Right lobe of liver (tissue), 6 donors: Measurements from ENCODE around the gene MROH9. TPM values are rescaled to one million over a fixed set of nuclear protein-coding genes. Genes with fewer than 3 reads are reported as not detected.

Source experiments
- ATAC-seq, 4 donors: fragments of 200-7000 bp; cut with Tn5 transposase; one replicate each; pipeline ENCODE4 v1.9.1; 2020; ENCODE audit warnings: mild to moderate bottlenecking in 4 of 4, moderate library complexity in 4 of 4
- DNase-seq, 3 donors: peaks; one replicate each; pipeline ENCODE4 v3.0.0-alpha.2; 2020
- H3K27ac ChIP-seq, 3 donors: fragments of 200-600 bp; one replicate each; pipeline ENCODE4 v1.8.0; 2022
- H3K27me3 ChIP-seq, 2 donors: fragments of 200-600 bp; one replicate each; pipeline ENCODE4 v1.8.0; 2022
- H3K36me3 ChIP-seq, 4 donors: fragments of 200-600 bp; sonication (generic) in 1 of 4; one replicate each; pipeline versions ENCODE4 v1.5.1 to v1.8.0; 2017 to 2022; ENCODE audit warnings: control low read depth in 1 of 4
- H3K4me1 ChIP-seq, 4 donors: fragments of 200-600 bp; sonication (generic) in 1 of 4; one replicate each; pipeline versions ENCODE4 v1.5.1 to v1.8.0; 2017 to 2022; ENCODE audit warnings: control low read depth in 1 of 4
- H3K4me3 ChIP-seq, 3 donors: fragments of 200-600 bp; one replicate each; pipeline ENCODE4 v1.8.0; 2022
- H3K9me3 ChIP-seq, 4 donors: fragments of 200-600 bp; sonication (generic) in 1 of 4; one replicate each; pipeline versions ENCODE4 v1.5.1 to v1.8.0; 2017 to 2022; ENCODE audit warnings: control low read depth in 1 of 4
- CTCF ChIP-seq, 4 donors: fragments of 200-600 bp in 3 of 4; fragments of 450-650 bp in 1 of 4; IDR thresholded peaks; one replicate each; pipeline versions ENCODE4 v1.5.1 to v1.8.0; 2016 to 2022; ENCODE audit warnings: antibody characterized with exemption in 4 of 4, mild to moderate bottlenecking in 2 of 4
- POLR2A ChIP-seq: fragments of 450-650 bp; IDR thresholded peaks from one replicate; pipeline ENCODE4 v1.6.1; 2017; ENCODE audit warnings: antibody characterized with exemption, mild to moderate bottlenecking
- WGBS: methylation state at CpG from one replicate; pipeline ENCODE4 v1.1.6; 2018; ENCODE audit warnings: low coverage, low lambda C conversion rate; ENCODE audit not compliant: insufficient coverage; ENCODE audit errors: missing lambda C conversion rate; 5-methylcytosine and 5-hydroxymethylcytosine counted together
- intact Hi-C, 2 donors: fragments of 100-400 bp; cut with DNase I; formaldehyde crosslinking; loops; one replicate each; pipeline versions ENCODE4 v1.11.2 to v1.14.1; 2022
- total RNA-seq, 6 experiments: library from RNA; depleted of rRNA in 2 of 6; stranded (reverse); fragments of >200 nt in 2 of 6; fragmentation: NEBNext Ultra II Directional in 3 of 6; extraction: Animal tissue kit (Norgen Biotek cat#: 25700) in 3 of 6; gene quantifications; one replicate each; pipeline versions ENCODE4 v1.1.0 to v1.2.4, GENCODE V29; 2016 to 2023
- donor health status: DM: no; HTN: yes; CAD: no.
- donor health status: DM: no; HTN: no; CAD: no.
- donor health status: DM: no; HTN: no; CAD: no.
- donor health status: DM: no; HTN: yes; CAD: no.
- donor health status: DM: no; HTN: yes; CAD: no.

Gene MROH9
- total RNA-seq, 6 experiments from 2014 or later: not detected

GRCh38 chr1:171037626-171038025, 102.3 kb downstream of the MROH9 start:
- Histone ChIP-seq H3K27me3 (no peaks in the 10 kb centered on the region), H3K9me3 (no peaks in the 10 kb centered on the region), H3K4me3 (no peak overlapping the region), H3K27ac (no peak overlapping the region), H3K36me3 (no peaks in the 10 kb centered on the region), H3K4me1 (no peaks in the 10 kb centered on the region)
- ATAC-seq: no peak
- 52% methylated on average over 1 of the region's 1 CpG for WGBS
- TF ChIP-seq CTCF (IDR thresholded peaks at IDR 0.05) (no peak), POLR2A (no peak)
- DNase-seq: no peak
- intact Hi-C loops: no loop called here

GRCh38 chr1:171038284-171038683, 103.0 kb downstream of the MROH9 start:
- Histone ChIP-seq H3K4me3 (no peak overlapping the region), H3K36me3 (no peaks in the 10 kb centered on the region), H3K9me3 (no peaks in the 10 kb centered on the region), H3K27me3 (no peaks in the 10 kb centered on the region), H3K27ac (no peak overlapping the region), H3K4me1 (no peaks in the 10 kb centered on the region)
- ATAC-seq: no peak
- DNase-seq: no peak
- TF ChIP-seq CTCF (IDR thresholded peaks at IDR 0.05) (no peak), POLR2A (no peak)
- intact Hi-C loops: no loop called here

- intact Hi-C loops: no loop called here
- no CpG with 5 or more reads among the region's 2 CpGs for WGBS
- Histone ChIP-seq H3K4me1 (no peaks in the 10 kb centered on the region), H3K27ac (no peak overlapping the region), H3K9me3 (no peaks in the 10 kb centered on the region), H3K36me3 (no peaks in the 10 kb centered on the region), H3K27me3 (no peaks in the 10 kb centered on the region), H3K4me3 (no peak overlapping the region)
- DNase-seq: no peak
- TF ChIP-seq POLR2A (no peak), CTCF (IDR thresholded peaks at IDR 0.05) (no peak)
- no peak for ATAC-seq
These were observed 112.7 kb downstream of the MROH9 start for GRCh38 chr1:171048014-171048413.

- Histone ChIP-seq H3K4me3 (no peak overlapping the region), H3K27me3 (no peaks in the 10 kb centered on the region), H3K4me1 (no peaks in the 10 kb centered on the region), H3K27ac (no peak overlapping the region), H3K36me3 (no peaks in the 10 kb centered on the region), H3K9me3 (no peaks in the 10 kb centered on the region)
- no CpG with 5 or more reads among the region's 2 CpGs for WGBS
- ATAC-seq (no peak), DNase-seq (no peak)
- TF ChIP-seq POLR2A: no peak
- no peak for TF ChIP-seq CTCF (IDR thresholded peaks at IDR 0.05)
- intact Hi-C loops: no loop called here
These were observed 117.6 kb downstream of the MROH9 start for GRCh38 chr1:171052977-171053376.

- no peak for TF ChIP-seq CTCF (IDR thresholded peaks at IDR 0.05)
- no peak for TF ChIP-seq POLR2A
- ATAC-seq (no peak), DNase-seq (no peak)
These were observed 120.8 kb downstream of the MROH9 start for GRCh38 chr1:171055966-171056643.

More at GRCh38 chr1:171055966-171056643, 120.8 kb downstream of the MROH9 start:
- Histone ChIP-seq H3K9me3 (no peaks in the 10 kb centered on the region), H3K36me3 (no peaks in the 10 kb centered on the region), H3K27ac (no peak overlapping the region), H3K4me1 (no peaks in the 10 kb centered on the region), H3K27me3 (no peaks in the 10 kb centered on the region), H3K4me3 (no peak overlapping the region)
- intact Hi-C loops: no loop called here
- WGBS: no CpG with 5 or more reads among the region's 3 CpGs
